Activated CD4-positive, alpha-beta T cell treated with anti-CD3 and anti-CD28 coated beads, Interleukin-2, amount 50 U/mL, for 48 hours (primary cell): ENCODE results near the gene RAI14.

Experiments
- DNase-seq, 2 experiments: peaks; one replicate each; pipeline ENCODE4 v3.0.0-alpha.2; 2020

RAI14 gene

GRCh38 chr5:34648039-34648839, 7.9 kb upstream of the RAI14 start:
- DNase-seq = no peak

GRCh38 chr5:34648840-34649158, 7.3 kb upstream of the RAI14 start:
- no peak for DNase-seq

DNA sequence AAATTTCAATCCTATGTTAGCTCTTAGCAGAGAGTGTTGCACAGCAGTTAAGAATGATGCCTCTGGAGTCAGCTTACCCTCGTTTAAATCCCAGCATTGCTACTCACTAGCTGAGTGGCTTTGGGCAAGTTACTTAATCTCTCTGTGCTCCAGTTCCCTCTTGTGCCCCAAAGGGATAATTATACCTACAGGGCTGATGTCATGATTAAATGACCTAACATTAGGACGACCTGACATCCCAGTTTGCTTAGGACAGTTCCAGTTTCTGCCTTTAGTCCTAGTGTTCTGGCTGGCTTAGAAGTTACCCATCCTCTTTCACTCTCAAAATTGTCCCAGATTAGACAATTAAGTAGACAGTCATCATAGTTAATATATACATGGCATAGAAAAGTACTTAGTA, 4.3 kb upstream of the RAI14 start:
- no peak for DNase-seq

GRCh38 chr5:34652466-34652865, 3.7 kb upstream of the RAI14 start:
- DNase-seq = no peak

DNA sequence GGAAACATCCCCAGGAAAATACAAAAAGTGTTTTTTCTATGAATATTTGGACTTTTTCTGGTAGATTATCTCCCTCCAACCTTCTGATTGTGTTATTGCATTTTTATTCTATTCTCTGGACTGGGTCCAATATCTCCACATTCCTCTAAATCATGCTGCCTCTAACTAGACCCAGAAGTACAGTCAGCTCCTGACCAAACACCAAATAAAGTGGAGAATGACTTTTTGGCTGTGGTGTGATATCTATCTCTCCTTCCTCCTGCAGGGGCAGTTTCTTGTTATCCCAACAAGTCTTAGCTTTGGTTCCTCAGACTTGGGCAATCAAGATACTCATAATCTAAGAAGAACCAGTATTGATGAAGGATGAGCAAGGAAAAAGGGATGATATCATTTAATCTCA, 3.2 kb upstream of the RAI14 start:
- DNase-seq = no peak

- no peak for DNase-seq
Observed at GRCh38 chr5:34653708-34654107, 2.4 kb upstream of the RAI14 start.

DNA sequence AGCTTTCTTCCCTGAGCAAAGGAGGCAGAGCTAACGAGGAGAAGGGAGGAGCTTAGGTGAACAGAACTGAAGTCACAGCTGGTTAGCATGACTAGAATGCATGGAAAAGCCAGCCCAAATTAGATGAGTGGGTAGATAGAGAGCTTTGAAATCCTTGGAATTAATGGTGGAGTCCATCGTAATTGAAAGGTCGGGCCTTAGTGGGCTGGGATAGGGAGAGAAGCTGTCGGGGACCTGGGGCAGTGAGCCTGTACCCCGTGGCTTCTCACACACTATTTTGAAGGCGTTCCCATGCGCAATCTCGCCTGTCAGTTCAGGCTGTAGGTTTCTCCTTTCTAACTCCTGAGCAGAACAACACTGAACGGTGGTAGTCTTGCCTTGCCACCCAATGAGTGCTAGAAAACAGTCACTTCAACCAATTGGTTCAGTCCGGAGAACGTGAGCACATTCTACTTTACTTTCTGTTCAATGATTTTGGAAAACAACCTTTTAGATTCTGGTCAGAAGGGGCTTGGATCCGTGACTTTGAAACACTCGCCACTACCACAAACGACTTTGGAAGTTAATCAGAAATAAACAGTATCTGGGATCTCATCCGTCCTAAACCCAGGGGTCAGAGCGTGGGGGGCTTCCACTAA, 655 bp upstream of the RAI14 start:
- DNase-seq = peak; percentile 24 to 25

DNA sequence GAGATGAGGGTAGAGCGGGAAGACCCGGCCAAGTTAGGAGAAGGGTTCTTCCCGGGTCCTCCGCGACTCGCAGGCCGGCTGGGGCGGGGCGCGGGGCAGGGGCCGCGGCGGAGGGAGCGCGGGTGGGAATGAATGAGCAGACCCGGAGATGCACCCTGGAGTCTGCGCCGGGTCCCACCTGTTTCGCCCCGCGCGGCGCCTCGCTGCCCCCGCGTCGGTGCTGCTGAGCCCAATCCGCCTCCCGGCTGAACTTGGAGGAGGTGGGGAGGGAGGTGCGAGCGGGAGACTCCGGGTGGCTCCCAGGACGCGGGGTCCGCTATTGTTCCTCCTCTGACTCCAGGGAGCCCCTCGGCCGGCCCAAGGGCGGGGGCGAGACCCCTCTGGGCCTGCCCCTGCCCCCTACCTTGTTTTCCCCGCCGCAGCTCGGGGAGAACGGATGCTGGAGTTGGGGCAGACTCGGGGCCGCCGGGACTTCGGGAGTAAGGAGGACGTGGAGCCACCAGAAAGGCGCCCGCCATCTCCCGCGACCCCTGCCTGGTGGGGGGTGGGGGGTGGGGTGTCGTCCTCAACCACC, 659 bp downstream of the RAI14 start:
- peak; percentile 18 to 27 for DNase-seq

DNA sequence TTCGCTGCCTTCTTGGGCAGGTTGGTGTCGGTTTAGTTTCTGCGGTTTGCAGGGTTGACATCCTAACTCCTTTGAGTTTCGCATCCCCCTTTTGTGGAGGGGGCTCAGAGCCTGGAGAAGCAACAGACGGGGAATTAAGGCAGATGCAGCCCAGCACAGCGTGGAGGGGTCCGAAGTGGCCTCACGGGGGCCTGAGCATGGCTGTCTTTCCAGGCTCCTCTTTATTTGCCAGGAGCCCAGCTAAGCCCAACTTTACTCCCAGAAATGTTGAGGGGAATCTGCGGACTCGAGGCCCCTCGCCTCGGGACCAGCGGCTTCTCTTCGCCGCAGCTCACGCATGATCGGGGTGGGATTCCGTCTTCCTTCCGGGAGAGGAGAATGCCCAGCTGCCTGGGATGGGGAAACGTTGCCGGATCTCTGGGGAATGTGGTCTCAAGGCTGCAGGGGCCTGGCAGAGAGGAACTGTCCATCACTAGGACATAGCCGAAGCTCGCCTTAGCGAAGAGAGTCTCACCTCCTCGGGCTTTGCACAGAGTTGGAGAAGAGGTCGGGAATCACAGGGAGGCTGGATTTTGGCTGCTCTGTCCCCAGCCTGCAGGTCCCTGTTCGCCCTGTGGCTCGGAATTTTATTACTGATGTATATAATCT, 1.3 kb downstream of the RAI14 start:
- peak in 1 of 2 experiments; percentile 3 for DNase-seq

DNA sequence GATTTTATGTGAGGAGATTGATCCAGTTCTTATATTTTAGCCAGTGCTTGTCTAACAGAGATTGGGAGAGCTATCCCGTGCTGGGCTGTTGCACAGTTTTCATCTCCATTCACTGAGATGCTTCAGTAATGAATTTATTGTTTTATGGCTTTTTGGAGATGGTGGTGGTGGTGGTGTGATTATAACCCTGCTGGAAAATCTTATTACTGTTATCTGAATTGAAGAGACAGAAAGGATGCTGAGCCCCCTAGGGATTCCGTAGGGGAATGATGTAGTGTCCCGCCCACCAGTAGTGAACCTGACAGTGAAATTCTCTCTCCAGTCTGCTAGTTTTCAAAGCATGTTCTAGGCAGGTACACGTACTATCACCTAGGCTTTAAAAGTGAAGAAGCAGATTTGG, 1.9 kb downstream of the RAI14 start:
- DNase-seq = no peak

GRCh38 chr5:34659168-34659567, 3.0 kb downstream of the RAI14 start:
- no peak for DNase-seq

- no peak for DNase-seq
Observed at GRCh38 chr5:34660444-34660843, 4.3 kb downstream of the RAI14 start.

DNA sequence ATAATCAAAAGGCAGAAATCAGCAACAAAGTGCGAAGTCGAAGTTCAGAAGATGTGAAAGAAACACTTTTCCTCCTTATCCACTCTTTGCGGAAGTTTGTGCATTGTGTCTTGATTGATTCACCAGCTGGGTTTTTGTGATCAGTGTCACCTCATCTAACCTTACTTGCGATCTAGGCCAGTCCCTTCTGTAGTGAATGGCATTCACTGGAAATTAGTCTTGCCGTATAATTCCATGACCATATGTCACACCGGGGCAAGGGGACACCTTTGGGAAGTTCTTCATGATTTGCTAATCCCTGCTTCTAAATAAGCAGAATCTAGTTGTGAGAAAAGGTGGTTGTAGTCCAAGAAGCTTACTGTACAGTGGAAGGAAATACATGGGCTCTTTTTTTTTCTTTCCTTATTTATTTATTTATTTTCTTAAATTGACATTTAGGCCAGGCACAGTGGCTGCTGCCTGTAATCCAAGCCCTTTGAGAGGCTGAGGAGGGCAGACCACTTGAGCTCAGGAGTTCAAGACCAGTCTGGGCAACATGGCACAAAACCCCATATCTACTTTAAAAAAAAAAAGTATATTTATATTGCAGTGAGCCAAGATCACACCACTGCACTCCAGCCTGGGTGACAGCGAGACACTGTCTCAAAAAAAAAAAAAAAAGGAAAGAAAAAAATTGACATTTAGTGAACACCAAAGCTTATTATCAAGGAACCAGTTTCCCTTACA, 7.8 kb downstream of the RAI14 start:
- no peak for DNase-seq

GRCh38 chr5:34666392-34667080, 10.4 kb downstream of the RAI14 start:
- no peak for DNase-seq

GRCh38 chr5:34667705-34668104, 11.6 kb downstream of the RAI14 start:
- DNase-seq = no peak

GRCh38 chr5:34669931-34670516, 13.9 kb downstream of the RAI14 start:
- no peak for DNase-seq

DNA sequence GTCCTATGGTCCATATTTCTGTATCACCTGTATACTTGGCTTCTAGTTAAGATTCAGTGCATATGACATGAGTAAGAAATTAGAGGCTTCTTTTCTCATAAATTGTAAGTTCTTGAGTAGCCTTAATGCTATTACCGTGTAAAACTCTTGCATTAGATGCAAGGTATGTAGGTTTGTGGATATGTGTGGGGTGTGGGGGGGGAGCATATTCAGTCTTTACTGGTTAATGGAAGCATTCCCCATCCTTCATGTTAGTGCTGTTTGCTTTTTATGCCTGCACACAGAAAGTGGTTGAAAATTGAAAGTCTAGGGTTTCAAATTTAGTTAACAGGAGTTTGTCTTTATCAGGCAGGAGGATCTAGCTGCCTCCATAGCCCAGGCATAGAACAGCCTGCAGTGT, 16.1 kb downstream of the RAI14 start:
- DNase-seq = no peak

- DNase-seq = no peak
Observed at GRCh38 chr5:34673463-34674125, 17.5 kb downstream of the RAI14 start.

DNA sequence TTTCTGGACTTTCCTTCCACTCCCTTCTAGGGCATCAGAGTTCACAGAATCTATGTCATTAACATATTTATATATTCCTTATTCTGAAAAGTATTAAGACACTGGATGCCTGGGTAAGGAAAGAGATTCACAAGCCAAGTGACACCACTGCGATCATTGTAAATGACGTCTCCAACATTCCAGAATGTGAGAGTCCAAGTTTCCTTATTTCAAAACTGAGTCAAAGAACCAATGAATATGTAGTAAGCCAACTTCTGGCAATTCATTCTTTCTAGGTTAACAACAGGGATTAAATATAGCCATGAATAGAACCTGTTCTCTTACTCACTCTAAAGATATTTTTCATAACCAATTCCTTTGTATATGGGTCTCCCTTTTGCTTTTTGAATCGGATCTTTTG, 18.1 kb downstream of the RAI14 start:
- no peak for DNase-seq

GRCh38 chr5:34675857-34676256, 19.7 kb downstream of the RAI14 start:
- DNase-seq = no peak

GRCh38 chr5:34676416-34676815, 20.3 kb downstream of the RAI14 start:
- DNase-seq = no peak

DNA sequence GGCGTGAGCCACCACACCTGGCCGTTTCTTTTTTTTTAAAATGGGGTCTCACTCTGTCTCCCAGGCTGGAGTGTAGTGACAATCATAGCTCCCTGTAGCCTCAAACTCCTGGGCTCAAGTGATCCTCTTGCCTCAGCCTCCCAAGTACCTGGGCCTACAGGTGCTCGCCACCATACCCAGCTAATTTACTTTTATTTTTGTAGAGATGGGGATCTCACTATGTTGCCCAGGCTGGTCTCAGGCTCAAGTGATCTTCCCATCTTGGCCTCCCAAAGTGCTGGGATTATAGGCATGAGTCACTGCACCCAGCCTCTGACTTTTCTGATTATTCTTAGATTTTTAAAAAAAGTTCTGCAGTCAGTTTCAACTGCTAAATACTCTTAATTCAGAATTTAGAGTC, 21.3 kb downstream of the RAI14 start:
- no peak for DNase-seq
